ENCODE measurements around the gene SLC27A5. TPM values are rescaled to one million over a fixed set of nuclear protein-coding genes. Genes with fewer than 3 reads are reported as not detected.
A peak's percentile ranks its signal among the peaks of the same experiment; 100 is the strongest.
"Not testable (repeated sequence)": the region's sequence is repeated elsewhere in the genome, so short reads cannot be mapped to it uniquely, and the experiment has no call there.

Gene SLC27A5
- total and polyA plus RNA-seq, 2 donors: 20.9 to 24.5 TPM

GRCh38 chr19:58545286-58546018 lies 33.7 kb upstream of the SLC27A5 start:
- H3K27me3 ChIP-seq (ENCODE audit: control insufficient read depth in 2 of 2, insufficient read depth in 1 of 2, low read length in 1 of 2): peaks cover 0 to 7% of the 10 kb centered on the region in 2 donors
- peaks cover 12 to 27% of the 10 kb centered on the region in 2 donors for H3K4me1 ChIP-seq (ENCODE audit: control insufficient read depth in 2 of 2, insufficient read depth in 2 of 2, low read length in 2 of 2)
- WGBS: 13% methylated on average over 21 of the region's 21 CpGs
- DNase-seq (ENCODE audit: low read depth in 6 of 9, low spot score in 9 of 9): peak in 1 of 9 donors; percentile 41
- H3K27ac ChIP-seq (ENCODE audit: low read depth in 1 of 2, low read length in 1 of 2): peak overlapping the region; percentile 25 to 65
- peak overlapping the region; percentile 85 to 91 for H3K4me3 ChIP-seq (ENCODE audit: low read length in 2 of 2)
- peaks cover 42 to 53% of the 10 kb centered on the region in 2 donors for H3K36me3 ChIP-seq (ENCODE audit: control insufficient read depth in 2 of 2, insufficient read depth in 2 of 2, low read length in 1 of 2)
- H3K9me3 ChIP-seq (ENCODE audit: control insufficient read depth in 2 of 2, insufficient read depth in 1 of 2, low read length in 1 of 2): peaks cover 0 to 3% of the 10 kb centered on the region in 2 donors

- Histone ChIP-seq H3K4me3 (ENCODE audit: low read length in 2 of 2) (peak overlapping the region; percentile 85 to 91), H3K27ac (ENCODE audit: low read depth in 1 of 2, low read length in 1 of 2) (peak overlapping the region; percentile 91 to 100), H3K9me3 (ENCODE audit: control insufficient read depth in 2 of 2, insufficient read depth in 1 of 2, low read length in 1 of 2) (peaks cover 0 to 3% of the 10 kb centered on the region in 2 donors), H3K4me1 (ENCODE audit: control insufficient read depth in 2 of 2, insufficient read depth in 2 of 2, low read length in 2 of 2) (peaks cover 12 to 27% of the 10 kb centered on the region in 2 donors), H3K27me3 (ENCODE audit: control insufficient read depth in 2 of 2, insufficient read depth in 1 of 2, low read length in 1 of 2) (peaks cover 0 to 9% of the 10 kb centered on the region in 2 donors), H3K36me3 (ENCODE audit: control insufficient read depth in 2 of 2, insufficient read depth in 2 of 2, low read length in 1 of 2) (peaks cover 35 to 46% of the 10 kb centered on the region in 2 donors)
- DNase-seq (ENCODE audit: low read depth in 6 of 9, low spot score in 9 of 9): peak in 4 of 9 donors; percentile 60 to 81 (median 78)
- under 1% methylated on average over 91 of the region's 92 CpGs for WGBS
Measured at GRCh38 chr19:58544591-58545285, 32.9 kb upstream of the SLC27A5 start.

GRCh38 chr19:58543826-58544590 lies 32.2 kb upstream of the SLC27A5 start, which contains the start of gene TRIM28:
Gene TRIM28, plus strand, starts transcription at chr19:58544064. Its CDS starts 694 bp downstream, at chr19:58544758.
- peaks cover 0 to 3% of the 10 kb centered on the region in 2 donors for H3K9me3 ChIP-seq (ENCODE audit: control insufficient read depth in 2 of 2, insufficient read depth in 1 of 2, low read length in 1 of 2)
- under 1% methylated on average over 73 of the region's 73 CpGs for WGBS
- peaks cover 12 to 29% of the 10 kb centered on the region in 2 donors for H3K4me1 ChIP-seq (ENCODE audit: control insufficient read depth in 2 of 2, insufficient read depth in 2 of 2, low read length in 2 of 2)
- peaks cover 0 to 11% of the 10 kb centered on the region in 2 donors for H3K27me3 ChIP-seq (ENCODE audit: control insufficient read depth in 2 of 2, insufficient read depth in 1 of 2, low read length in 1 of 2)
- peak; percentile 91 to 99 (median 97) for DNase-seq (ENCODE audit: low read depth in 6 of 9, low spot score in 9 of 9)
- H3K4me3 ChIP-seq (ENCODE audit: low read length in 2 of 2): peak within 1 kb of the TSS; percentile 85 to 91
- peaks cover 28 to 38% of the 10 kb centered on the region in 2 donors for H3K36me3 ChIP-seq (ENCODE audit: control insufficient read depth in 2 of 2, insufficient read depth in 2 of 2, low read length in 1 of 2)
- H3K27ac ChIP-seq (ENCODE audit: low read depth in 1 of 2, low read length in 1 of 2): peak within 1 kb of the TSS; percentile 93 to 100

DNA sequence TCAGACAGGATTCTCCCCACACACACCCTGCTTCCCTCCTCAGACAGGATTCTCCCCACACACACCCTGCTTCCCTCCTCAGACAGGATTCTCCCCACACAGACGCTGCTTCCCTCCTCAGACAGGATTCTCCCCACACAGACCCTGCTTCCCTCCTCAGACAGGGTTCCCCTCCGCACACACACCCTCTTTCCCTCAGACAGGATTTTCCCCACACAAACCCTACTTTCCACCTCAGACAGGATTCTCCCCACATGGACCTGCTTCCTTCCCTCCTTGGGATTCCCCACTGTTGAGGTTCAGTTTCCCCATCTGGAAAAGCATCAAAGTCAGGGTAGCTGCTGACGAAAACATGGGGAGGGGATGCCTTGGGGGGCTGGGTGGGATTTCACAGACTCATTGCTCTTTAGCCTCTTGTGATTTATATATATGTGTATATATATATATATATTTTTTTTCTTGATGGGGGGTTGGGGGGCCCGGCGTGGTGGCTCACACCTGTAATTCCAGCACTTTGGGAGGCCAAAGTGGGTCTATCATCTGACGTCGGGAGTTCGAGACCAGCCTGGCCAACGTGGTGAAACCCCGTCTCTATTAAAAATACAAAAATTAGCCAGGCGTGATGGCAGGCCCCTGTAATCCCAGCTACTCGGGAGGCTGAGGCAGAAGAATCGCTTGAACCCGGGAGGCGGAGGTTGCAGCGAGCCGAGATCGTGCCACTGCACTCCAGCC lies 31.0 kb upstream of the SLC27A5 start:
- DNase-seq (ENCODE audit: low read depth in 6 of 9, low spot score in 9 of 9); H3K9me3 ChIP-seq (ENCODE audit: control insufficient read depth in 2 of 2, insufficient read depth in 1 of 2, low read length in 1 of 2); H3K27ac ChIP-seq (ENCODE audit: low read depth in 1 of 2, low read length in 1 of 2); H3K4me3 ChIP-seq (ENCODE audit: low read length in 2 of 2): not testable (repeated sequence)
- WGBS: 93% methylated on average over 18 of the region's 18 CpGs
- Histone ChIP-seq H3K27me3 (ENCODE audit: control insufficient read depth in 2 of 2, insufficient read depth in 1 of 2, low read length in 1 of 2) (peaks cover 3 to 15% of the 10 kb centered on the region in 2 donors), H3K36me3 (ENCODE audit: control insufficient read depth in 2 of 2, insufficient read depth in 2 of 2, low read length in 1 of 2) (peaks cover 16 to 26% of the 10 kb centered on the region in 2 donors), H3K4me1 (ENCODE audit: control insufficient read depth in 2 of 2, insufficient read depth in 2 of 2, low read length in 2 of 2) (peaks cover 16 to 38% of the 10 kb centered on the region in 2 donors)

GRCh38 chr19:58539169-58539559 lies 27.4 kb upstream of the SLC27A5 start:
- not testable (repeated sequence) for H3K36me3 ChIP-seq (ENCODE audit: control insufficient read depth in 2 of 2, insufficient read depth in 2 of 2, low read length in 1 of 2); H3K9me3 ChIP-seq (ENCODE audit: control insufficient read depth in 2 of 2, insufficient read depth in 1 of 2, low read length in 1 of 2); H3K27ac ChIP-seq (ENCODE audit: low read depth in 1 of 2, low read length in 1 of 2); H3K4me3 ChIP-seq (ENCODE audit: low read length in 2 of 2); DNase-seq (ENCODE audit: low read depth in 6 of 9, low spot score in 9 of 9)
- H3K27me3 ChIP-seq (ENCODE audit: control insufficient read depth in 2 of 2, insufficient read depth in 1 of 2, low read length in 1 of 2): peaks cover 3 to 15% of the 10 kb centered on the region in 2 donors
- peaks cover 4 to 24% of the 10 kb centered on the region in 2 donors for H3K4me1 ChIP-seq (ENCODE audit: control insufficient read depth in 2 of 2, insufficient read depth in 2 of 2, low read length in 2 of 2)

DNA sequence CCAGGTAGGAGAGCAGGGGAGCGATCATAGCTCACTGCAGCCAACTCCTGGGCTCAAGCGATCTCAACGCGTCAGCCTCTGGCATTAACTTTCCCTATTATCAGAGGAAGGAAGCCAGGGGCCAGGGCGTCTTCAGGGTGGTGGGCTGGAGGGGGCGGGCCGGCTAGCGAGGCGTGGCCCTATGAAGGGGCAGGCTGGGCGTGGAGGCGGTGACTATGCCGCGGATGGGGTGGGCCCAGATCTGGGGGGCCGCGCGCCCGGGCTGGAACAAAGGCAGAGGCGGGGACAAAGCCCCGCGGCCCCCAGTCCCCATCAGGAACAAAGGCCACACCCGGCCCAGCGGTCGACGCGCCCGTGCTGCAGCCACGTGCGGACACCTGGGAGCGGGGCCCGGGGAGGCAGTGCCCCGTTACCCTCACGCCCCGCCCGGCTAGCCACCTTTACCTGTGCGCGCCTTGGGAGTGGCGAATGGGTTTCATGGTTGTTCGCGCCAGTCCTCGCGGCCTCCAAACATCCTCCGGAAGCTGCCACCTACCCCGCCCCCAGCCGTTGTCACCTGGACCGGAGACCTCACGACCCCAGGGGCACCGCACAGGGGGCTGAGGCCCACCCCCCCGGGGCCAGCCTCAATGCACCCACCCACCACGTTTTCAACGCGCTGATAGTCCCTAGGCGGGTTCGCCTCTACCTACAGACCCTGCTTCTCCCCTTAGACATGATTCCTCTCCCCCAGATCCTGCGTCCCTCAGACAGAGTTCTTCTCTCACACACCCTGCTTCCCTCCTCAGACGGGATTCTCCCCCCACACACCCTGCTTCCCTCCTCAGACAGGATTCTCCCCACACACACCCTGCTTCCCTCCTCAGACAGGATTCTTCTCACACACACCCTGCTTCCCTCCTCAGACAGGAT lies 26.7 kb upstream of the SLC27A5 start:
- WGBS: under 1% methylated on average over 55 of the region's 55 CpGs
- H3K36me3 ChIP-seq (ENCODE audit: control insufficient read depth in 2 of 2, insufficient read depth in 2 of 2, low read length in 1 of 2): no peaks in the 10 kb centered on the region
- H3K27me3 ChIP-seq (ENCODE audit: control insufficient read depth in 2 of 2, insufficient read depth in 1 of 2, low read length in 1 of 2): peaks cover 3 to 15% of the 10 kb centered on the region in 2 donors
- peaks cover 4 to 20% of the 10 kb centered on the region in 2 donors for H3K4me1 ChIP-seq (ENCODE audit: control insufficient read depth in 2 of 2, insufficient read depth in 2 of 2, low read length in 2 of 2)
- DNase-seq (ENCODE audit: low read depth in 6 of 9, low spot score in 9 of 9): peak in 2 of 9 donors; percentile 53 to 75
- peak overlapping the region; percentile 52 to 83 for H3K27ac ChIP-seq (ENCODE audit: low read depth in 1 of 2, low read length in 1 of 2)
- peaks cover 0 to 3% of the 10 kb centered on the region in 2 donors for H3K9me3 ChIP-seq (ENCODE audit: control insufficient read depth in 2 of 2, insufficient read depth in 1 of 2, low read length in 1 of 2)
- H3K4me3 ChIP-seq (ENCODE audit: low read length in 2 of 2): peak overlapping the region; percentile 50 to 51

GRCh38 chr19:58536852-58537798 lies 25.3 kb upstream of the SLC27A5 start:
- H3K4me1 ChIP-seq (ENCODE audit: control insufficient read depth in 2 of 2, insufficient read depth in 2 of 2, low read length in 2 of 2): peaks cover 4 to 17% of the 10 kb centered on the region in 2 donors
- 97% methylated on average over 8 of the region's 8 CpGs for WGBS

More at GRCh38 chr19:58536852-58537798, 25.3 kb upstream of the SLC27A5 start:
- Histone ChIP-seq H3K36me3 (ENCODE audit: control insufficient read depth in 2 of 2, insufficient read depth in 2 of 2, low read length in 1 of 2) (no peaks in the 10 kb centered on the region), H3K27me3 (ENCODE audit: control insufficient read depth in 2 of 2, insufficient read depth in 1 of 2, low read length in 1 of 2) (peaks cover 3 to 9% of the 10 kb centered on the region in 2 donors), H3K9me3 (ENCODE audit: control insufficient read depth in 2 of 2, insufficient read depth in 1 of 2, low read length in 1 of 2) (peaks cover 0 to 3% of the 10 kb centered on the region in 2 donors), H3K27ac (ENCODE audit: low read depth in 1 of 2, low read length in 1 of 2) (no peak overlapping the region), H3K4me3 (ENCODE audit: low read length in 2 of 2) (no peak overlapping the region)
- no peak for DNase-seq (ENCODE audit: low read depth in 6 of 9, low spot score in 9 of 9)
